Heart left ventricle (tissue), 13 donors: ENCODE measurements around the gene DYRK2.

Experiments
- POLR2A ChIP-seq, 2 donors: fragments of 450-650 bp; IDR thresholded peaks; one replicate each; pipeline ENCODE4 v1.6.1; 2017; ENCODE audit warnings: antibody characterized with exemption in 2 of 2, mild to moderate bottlenecking in 2 of 2, moderate library complexity in 2 of 2
- TF ChIP-seq, protein P1 (sequence below), 12 donors: fragments of 200-600 bp; sonication (generic) in 4 of 12; IDR thresholded peaks; one replicate each; pipeline versions ENCODE4 v1.5.0 to v1.8.0; 2018 to 2022; ENCODE audit warnings: antibody characterized with exemption in 12 of 12, mild to moderate bottlenecking in 5 of 12
- donor health status: ischemic (EF 13 %, LVEDD 7.1; RV severe dilation, severe dysfunction).
- donor health status: DM: no; HTN: yes; CAD: no.
- donor health status: DM: no; HTN: no; CAD: no.
- donor health status: ischemic (EF 25% LVEDD 6.9; RV normal size, moderate dysfunction).
- donor health status: ischemic (EF 25% LVEDD 5.7; RV mildly dilated, moderate dysfunction).
- donor health status: ischemic (EF 35%, LVEDD 5.7; RV mildly dilated, moderate dysfunction).
- donor health status: nonischemic (EF 11% LVEDD 7.7; RV severe dilation, severe dysfunction).
- donor health status: DM: yes; HTN: yes; CAD: no.
- donor health status: PGD.
- donor health status: ischemic (EF 29% LVEDD 5.4; RV normal size, mild dysfunction).
- donor health status: nonischemic (EF 23%, LVEDD 6.1; RV moderate dilation, normal function).

DNA sequence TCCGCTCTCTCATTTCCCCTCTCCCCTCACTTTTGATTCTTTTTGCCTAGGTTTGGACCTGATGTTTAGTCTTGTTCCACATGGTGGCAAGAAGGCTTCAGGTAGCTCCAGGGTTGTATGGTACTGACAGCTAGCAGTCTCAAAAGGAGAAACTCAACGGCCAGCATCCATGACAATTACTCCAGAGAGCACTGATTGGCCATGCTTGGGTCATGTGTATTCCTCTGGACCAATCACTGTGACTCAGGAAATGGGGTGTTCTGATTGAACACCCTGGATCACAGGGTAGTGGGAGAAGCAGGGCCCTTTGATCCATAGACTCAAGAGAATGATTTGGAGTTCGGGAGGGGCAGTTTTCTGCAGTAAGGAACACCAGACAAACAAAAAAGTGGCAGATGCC is 45.3 kb downstream of the DYRK2 start:
- TF ChIP-seq, protein P1, sequence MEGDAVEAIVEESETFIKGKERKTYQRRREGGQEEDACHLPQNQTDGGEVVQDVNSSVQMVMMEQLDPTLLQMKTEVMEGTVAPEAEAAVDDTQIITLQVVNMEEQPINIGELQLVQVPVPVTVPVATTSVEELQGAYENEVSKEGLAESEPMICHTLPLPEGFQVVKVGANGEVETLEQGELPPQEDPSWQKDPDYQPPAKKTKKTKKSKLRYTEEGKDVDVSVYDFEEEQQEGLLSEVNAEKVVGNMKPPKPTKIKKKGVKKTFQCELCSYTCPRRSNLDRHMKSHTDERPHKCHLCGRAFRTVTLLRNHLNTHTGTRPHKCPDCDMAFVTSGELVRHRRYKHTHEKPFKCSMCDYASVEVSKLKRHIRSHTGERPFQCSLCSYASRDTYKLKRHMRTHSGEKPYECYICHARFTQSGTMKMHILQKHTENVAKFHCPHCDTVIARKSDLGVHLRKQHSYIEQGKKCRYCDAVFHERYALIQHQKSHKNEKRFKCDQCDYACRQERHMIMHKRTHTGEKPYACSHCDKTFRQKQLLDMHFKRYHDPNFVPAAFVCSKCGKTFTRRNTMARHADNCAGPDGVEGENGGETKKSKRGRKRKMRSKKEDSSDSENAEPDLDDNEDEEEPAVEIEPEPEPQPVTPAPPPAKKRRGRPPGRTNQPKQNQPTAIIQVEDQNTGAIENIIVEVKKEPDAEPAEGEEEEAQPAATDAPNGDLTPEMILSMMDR (IDR thresholded peaks at IDR 0.05) = no peak
- TF ChIP-seq POLR2A (IDR thresholded peaks at IDR 0.05) = no peak
